HuH-7.5 (cell line): ENCODE data around the gene ZP1.

Experiments used
- DNase-seq: peaks from one replicate; pipeline ENCODE4 v3.0.0; 2011; ENCODE audit warnings: low spot score

The ZP1 gene

GRCh38 chr11:60859616-60860250 lies 7.6 kb upstream of the ZP1 start:
- no peak for DNase-seq

- DNase-seq, result no peak
Observed at GRCh38 chr11:60860943-60861342, 6.4 kb upstream of the ZP1 start.

GRCh38 chr11:60862171-60862570 lies 5.2 kb upstream of the ZP1 start:
- no peak for DNase-seq

GRCh38 chr11:60863550-60864521 lies 3.5 kb upstream of the ZP1 start:
- no peak for DNase-seq

GRCh38 chr11:60864856-60865513 lies 2.4 kb upstream of the ZP1 start:
- DNase-seq, result no peak

GRCh38 chr11:60867871-60868681 lies 734 bp downstream of the ZP1 start:
- no peak for DNase-seq

GRCh38 chr11:60868682-60869450 lies 1.5 kb downstream of the ZP1 start:
- no peak for DNase-seq

GRCh38 chr11:60869451-60869825 lies 2.1 kb downstream of the ZP1 start:
- no peak for DNase-seq

GRCh38 chr11:60870276-60870675 lies 2.9 kb downstream of the ZP1 start:
- DNase-seq, result no peak

GRCh38 chr11:60870733-60871377 lies 3.5 kb downstream of the ZP1 start:
- no peak for DNase-seq

GRCh38 chr11:60871378-60872061 lies 4.2 kb downstream of the ZP1 start:
- DNase-seq, result no peak

GRCh38 chr11:60872124-60872960 lies 5.0 kb downstream of the ZP1 start:
- no peak for DNase-seq

- DNase-seq, result no peak
Observed at GRCh38 chr11:60872961-60873524, 5.7 kb downstream of the ZP1 start.

GRCh38 chr11:60873533-60873932 lies 6.2 kb downstream of the ZP1 start:
- DNase-seq, result no peak

- DNase-seq, result no peak
Observed at GRCh38 chr11:60874421-60875365, 7.4 kb downstream of the ZP1 start.

- DNase-seq, result no peak
Observed at GRCh38 chr11:60875366-60876167, 8.2 kb downstream of the ZP1 start.

GRCh38 chr11:60876168-60876485 lies 8.8 kb downstream of the ZP1 start:
- DNase-seq, result no peak
